ENCODE results near the gene LRP1B.

DNA sequence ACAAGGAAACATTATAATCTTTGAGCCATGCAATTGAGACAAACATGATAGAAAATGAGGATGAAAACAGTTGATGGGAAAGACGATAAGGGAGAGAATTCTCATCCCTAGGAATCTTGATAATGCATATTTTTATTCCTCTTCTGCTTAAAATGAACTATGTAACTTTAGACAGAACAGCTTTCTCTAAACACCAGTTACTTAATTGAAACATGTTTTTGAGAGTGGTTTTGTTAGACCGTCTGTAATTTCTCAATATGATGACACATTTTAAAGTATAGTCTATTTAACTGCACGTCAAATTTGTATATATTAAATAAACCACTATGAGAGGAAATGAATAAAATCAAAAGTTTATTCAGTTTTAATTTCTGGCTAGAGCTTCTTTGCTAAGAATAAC is 1896.7 kb downstream of the LRP1B start:
- TF ChIP-seq POLR2AphosphoS5 (IDR thresholded peaks at IDR 0.05; ENCODE audit: low read depth, low read length) (no peak), TAF1 (IDR thresholded peaks at IDR 0.05; ENCODE audit: borderline replicate concordance, insufficient read depth, low read length) (no peak), SIN3A (IDR thresholded peaks at IDR 0.05; ENCODE audit: borderline replicate concordance, insufficient read depth, low read length) (no peak)
- TF ChIP-seq, protein P1, sequence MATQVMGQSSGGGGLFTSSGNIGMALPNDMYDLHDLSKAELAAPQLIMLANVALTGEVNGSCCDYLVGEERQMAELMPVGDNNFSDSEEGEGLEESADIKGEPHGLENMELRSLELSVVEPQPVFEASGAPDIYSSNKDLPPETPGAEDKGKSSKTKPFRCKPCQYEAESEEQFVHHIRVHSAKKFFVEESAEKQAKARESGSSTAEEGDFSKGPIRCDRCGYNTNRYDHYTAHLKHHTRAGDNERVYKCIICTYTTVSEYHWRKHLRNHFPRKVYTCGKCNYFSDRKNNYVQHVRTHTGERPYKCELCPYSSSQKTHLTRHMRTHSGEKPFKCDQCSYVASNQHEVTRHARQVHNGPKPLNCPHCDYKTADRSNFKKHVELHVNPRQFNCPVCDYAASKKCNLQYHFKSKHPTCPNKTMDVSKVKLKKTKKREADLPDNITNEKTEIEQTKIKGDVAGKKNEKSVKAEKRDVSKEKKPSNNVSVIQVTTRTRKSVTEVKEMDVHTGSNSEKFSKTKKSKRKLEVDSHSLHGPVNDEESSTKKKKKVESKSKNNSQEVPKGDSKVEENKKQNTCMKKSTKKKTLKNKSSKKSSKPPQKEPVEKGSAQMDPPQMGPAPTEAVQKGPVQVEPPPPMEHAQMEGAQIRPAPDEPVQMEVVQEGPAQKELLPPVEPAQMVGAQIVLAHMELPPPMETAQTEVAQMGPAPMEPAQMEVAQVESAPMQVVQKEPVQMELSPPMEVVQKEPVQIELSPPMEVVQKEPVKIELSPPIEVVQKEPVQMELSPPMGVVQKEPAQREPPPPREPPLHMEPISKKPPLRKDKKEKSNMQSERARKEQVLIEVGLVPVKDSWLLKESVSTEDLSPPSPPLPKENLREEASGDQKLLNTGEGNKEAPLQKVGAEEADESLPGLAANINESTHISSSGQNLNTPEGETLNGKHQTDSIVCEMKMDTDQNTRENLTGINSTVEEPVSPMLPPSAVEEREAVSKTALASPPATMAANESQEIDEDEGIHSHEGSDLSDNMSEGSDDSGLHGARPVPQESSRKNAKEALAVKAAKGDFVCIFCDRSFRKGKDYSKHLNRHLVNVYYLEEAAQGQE (IDR thresholded peaks at IDR 0.05; ENCODE audit: insufficient read depth in 1 of 2, low read depth in 2 of 2, low read length in 2 of 2) = no peak

Measured in PFSK-1 (cell line).